Measurements from ENCODE around the gene ZBTB46. TPM values are rescaled to one million over a fixed set of nuclear protein-coding genes. Genes with fewer than 3 reads are reported as not detected.
A peak's percentile ranks its signal among the peaks of the same experiment; 100 is the strongest.

The ZBTB46 gene
- total and polyA plus RNA-seq, 10 donors = 3.6 to 76.5 (median 32.1) TPM

DNA sequence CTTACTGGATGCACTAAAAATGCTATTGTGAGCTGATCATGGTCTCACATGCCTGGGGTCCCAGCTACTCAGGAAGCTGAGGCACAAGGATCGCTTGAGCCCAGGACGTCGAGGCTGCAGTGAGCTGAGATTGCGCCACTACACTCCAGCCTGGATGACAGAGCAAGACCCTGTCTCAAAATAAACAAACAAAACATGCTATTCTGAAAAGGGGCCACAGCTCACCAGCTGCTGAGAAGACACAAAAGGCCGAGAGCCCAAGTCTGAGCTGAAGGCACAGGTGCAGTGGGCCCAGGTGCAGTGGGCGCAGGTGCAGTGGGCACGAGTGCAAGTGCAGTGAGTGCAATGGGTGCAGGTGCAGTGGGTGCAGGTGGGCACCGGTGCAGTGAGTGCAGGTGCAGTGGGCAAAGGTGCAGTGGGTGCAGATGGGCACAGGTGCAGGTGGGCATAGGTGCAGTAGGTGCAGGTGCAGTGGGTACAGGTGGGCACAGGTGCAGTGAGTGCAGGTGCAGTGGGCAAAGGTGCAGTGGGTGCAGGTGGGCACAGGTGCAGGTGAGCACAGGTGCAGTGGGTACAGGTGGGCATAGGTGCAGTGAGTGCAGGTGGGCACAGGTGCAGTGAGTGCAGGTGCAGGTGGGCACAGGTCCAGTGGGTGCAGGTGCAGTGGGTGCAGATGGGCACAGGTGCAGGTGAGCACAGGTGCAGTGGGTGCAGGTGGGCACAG is 16.0 kb downstream of the ZBTB46 start:
- no peak overlapping the region for H3K4me3 ChIP-seq
- 64 to 78% (median 77%) methylated on average over 8 of the region's 8 CpGs for WGBS, 5 donors
- DNase-seq = no peak
- H3K27me3 ChIP-seq (replicated peaks in 1 of 7) = no peaks in the 10 kb centered on the region
- H3K9me3 ChIP-seq = no peaks in the 10 kb centered on the region
- H3K4me1 ChIP-seq = peaks cover 6 to 74% (median 35%) of the 10 kb centered on the region in 6 donors
- intact Hi-C loops (cut with DNase I; ENCODE audit: low total_unique reads) = no loop called here
- no peak overlapping the region for H3K27ac ChIP-seq
- TF ChIP-seq, protein P1, sequence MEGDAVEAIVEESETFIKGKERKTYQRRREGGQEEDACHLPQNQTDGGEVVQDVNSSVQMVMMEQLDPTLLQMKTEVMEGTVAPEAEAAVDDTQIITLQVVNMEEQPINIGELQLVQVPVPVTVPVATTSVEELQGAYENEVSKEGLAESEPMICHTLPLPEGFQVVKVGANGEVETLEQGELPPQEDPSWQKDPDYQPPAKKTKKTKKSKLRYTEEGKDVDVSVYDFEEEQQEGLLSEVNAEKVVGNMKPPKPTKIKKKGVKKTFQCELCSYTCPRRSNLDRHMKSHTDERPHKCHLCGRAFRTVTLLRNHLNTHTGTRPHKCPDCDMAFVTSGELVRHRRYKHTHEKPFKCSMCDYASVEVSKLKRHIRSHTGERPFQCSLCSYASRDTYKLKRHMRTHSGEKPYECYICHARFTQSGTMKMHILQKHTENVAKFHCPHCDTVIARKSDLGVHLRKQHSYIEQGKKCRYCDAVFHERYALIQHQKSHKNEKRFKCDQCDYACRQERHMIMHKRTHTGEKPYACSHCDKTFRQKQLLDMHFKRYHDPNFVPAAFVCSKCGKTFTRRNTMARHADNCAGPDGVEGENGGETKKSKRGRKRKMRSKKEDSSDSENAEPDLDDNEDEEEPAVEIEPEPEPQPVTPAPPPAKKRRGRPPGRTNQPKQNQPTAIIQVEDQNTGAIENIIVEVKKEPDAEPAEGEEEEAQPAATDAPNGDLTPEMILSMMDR (IDR thresholded peaks at IDR 0.05 in 8 of 11, conservative IDR thresholded peaks at IDR 0.05 in 3 of 11) = no peak
- no peak for TF ChIP-seq POLR2A (IDR thresholded peaks at IDR 0.05)
- no peak for TF ChIP-seq POLR2AphosphoS5 (IDR thresholded peaks at IDR 0.05)
- H3K36me3 ChIP-seq = no peaks in the 10 kb centered on the region

DNA sequence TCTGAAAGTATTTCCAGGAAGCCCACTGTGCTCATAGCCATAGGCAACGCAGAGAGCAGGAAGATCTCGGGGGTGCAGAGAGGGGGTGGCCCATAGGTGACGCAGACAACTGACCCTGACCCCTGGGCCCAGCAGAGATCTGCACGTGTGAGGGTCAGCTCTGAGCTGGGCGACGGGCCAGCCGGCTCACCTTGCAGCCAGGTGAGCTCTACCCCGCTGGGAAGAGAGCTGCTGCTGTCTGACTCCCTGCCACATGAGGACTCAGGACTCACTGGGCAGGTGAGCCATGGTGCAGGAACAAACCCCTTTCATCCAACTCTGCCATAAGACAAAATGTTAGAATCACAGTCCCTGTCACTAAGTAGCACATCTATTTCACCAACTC is 19.6 kb downstream of the ZBTB46 start:
- 73 to 87% (median 77%) methylated on average over 8 of the region's 8 CpGs; no CpG with 5 or more reads in 1 of the 5 donors for WGBS, 5 donors
- no peaks in the 10 kb centered on the region for H3K9me3 ChIP-seq
- H3K27ac ChIP-seq = peak overlapping the region in 6 of 8 donors; percentile 39 to 76 (median 66)
- intact Hi-C loops (cut with DNase I; ENCODE audit: low total_unique reads) = no loop called here
- H3K27me3 ChIP-seq (replicated peaks in 1 of 7) = no peaks in the 10 kb centered on the region
- TF ChIP-seq POLR2A (IDR thresholded peaks at IDR 0.05) (no peak), POLR2AphosphoS5 (IDR thresholded peaks at IDR 0.05) (peak in 1 of 3 donors; percentile 36)
- no peak overlapping the region for H3K4me3 ChIP-seq
- H3K36me3 ChIP-seq = no peaks in the 10 kb centered on the region
- DNase-seq = no peak
- H3K4me1 ChIP-seq = peaks cover 0 to 70% (median 32%) of the 10 kb centered on the region in 6 donors

DNA sequence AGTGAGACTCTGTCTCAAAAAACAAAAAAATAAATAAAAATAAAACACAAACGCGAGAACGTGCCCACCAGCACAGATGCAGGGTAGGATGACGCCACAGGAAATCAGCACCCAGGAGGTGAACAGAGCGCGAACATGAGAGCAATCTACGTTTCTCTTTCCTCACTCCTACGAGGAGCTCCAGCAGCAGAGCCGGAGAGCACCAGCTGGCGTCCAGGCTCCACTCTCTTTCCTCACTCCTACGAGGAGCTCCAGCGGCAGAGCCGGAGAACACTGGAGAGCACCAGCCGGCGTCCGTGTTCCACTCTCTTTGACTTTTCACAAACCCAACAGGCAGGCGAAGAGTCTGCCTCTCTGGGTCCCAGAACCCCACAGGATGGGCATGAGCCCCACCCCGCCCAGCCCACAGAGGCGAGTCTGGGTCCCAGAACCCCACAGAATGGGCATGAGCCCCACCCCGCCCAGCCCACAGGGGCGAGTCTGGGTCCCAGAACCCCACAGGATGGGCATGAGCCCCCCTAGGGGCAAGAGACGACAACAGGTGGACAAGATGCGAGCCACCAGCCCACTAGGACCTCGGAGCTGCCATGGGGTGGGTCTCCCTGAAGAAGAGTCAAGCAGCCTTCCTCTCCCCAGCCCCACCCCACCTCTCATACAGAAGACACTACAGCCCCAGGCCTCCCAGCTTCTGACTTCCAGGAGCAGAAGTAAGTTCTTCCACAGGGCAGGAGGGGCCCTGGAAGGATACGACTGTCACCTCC is 20.2 kb downstream of the ZBTB46 start:
- intact Hi-C loops (cut with DNase I; ENCODE audit: low total_unique reads) = no loop called here
- Histone ChIP-seq H3K9me3 (no peaks in the 10 kb centered on the region), H3K36me3 (no peaks in the 10 kb centered on the region), H3K27ac (peak overlapping the region in 7 of 8 donors; percentile 27 to 76 (median 60)), H3K27me3 (replicated peaks in 1 of 7) (no peaks in the 10 kb centered on the region), H3K4me3 (no peak overlapping the region), H3K4me1 (peaks cover 0 to 64% (median 32%) of the 10 kb centered on the region in 6 donors)
- DNase-seq = no peak
- 61 to 75% (median 65%) methylated on average over 18 to 25 of the region's 25 CpGs for WGBS, 5 donors
- TF ChIP-seq POLR2AphosphoS5 (IDR thresholded peaks at IDR 0.05) (peak in 1 of 3 donors; percentile 28), POLR2A (IDR thresholded peaks at IDR 0.05) (no peak)
- TF ChIP-seq, protein P1 (IDR thresholded peaks at IDR 0.05 in 8 of 11, conservative IDR thresholded peaks at IDR 0.05 in 3 of 11) = no peak

DNA sequence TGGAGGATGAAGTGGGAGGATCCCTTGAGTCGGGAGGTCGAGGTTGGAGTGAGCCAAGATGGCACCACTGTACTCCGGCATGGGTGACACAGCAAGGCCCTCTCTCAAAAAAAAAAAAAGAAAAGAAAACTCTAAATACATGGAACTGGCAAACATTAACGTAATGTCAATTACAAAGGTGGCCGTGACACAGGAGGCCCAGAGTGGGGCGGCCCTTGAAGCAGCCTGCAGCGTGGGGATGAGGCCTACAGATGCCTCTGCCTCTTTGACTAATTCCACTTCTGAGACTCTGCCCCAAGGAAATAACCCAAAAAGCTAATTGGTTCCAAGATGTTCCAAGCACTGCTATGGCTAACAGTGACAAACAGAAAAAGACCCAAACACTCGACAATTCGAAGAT is 21.2 kb downstream of the ZBTB46 start:
- no peak for TF ChIP-seq POLR2A (IDR thresholded peaks at IDR 0.05)
- no peak for TF ChIP-seq POLR2AphosphoS5 (IDR thresholded peaks at IDR 0.05)
- TF ChIP-seq, protein P1 (IDR thresholded peaks at IDR 0.05 in 8 of 11, conservative IDR thresholded peaks at IDR 0.05 in 3 of 11) = no peak
- 86 to 89% (median 88%) methylated on average over 9 of the region's 9 CpGs for WGBS, 5 donors
- H3K36me3 ChIP-seq = peaks cover 0 to under 1% (median 0%) of the 10 kb centered on the region in 6 donors
- H3K4me3 ChIP-seq = no peak overlapping the region
- peaks cover 0 to 54% (median 32%) of the 10 kb centered on the region in 6 donors for H3K4me1 ChIP-seq
- no peaks in the 10 kb centered on the region for H3K9me3 ChIP-seq
- peak overlapping the region in 4 of 8 donors; percentile 60 to 76 (median 74) for H3K27ac ChIP-seq
- H3K27me3 ChIP-seq (replicated peaks in 1 of 7) = no peaks in the 10 kb centered on the region
- no peak for DNase-seq
- intact Hi-C loops (cut with DNase I; ENCODE audit: low total_unique reads) = no loop called here

All from spleen (tissue), 11 donors.